COR-L47 (cell line): ENCODE results near the gene CD300E.
"Not testable (repeated sequence)": the region's sequence is repeated elsewhere in the genome, so short reads cannot be mapped to it uniquely, and the experiment has no call there.

Experiments
- DNase-seq: peaks from one replicate; lab custom pipeline; 2025; lab: John Stamatoyannopoulos, UW

CD300E gene

GRCh38 chr17:74623693-74624093 lies at the start of gene CD300E:
CD300E (minus strand) TSS chr17:74623738; CDS start chr17:74623621, 117 bp downstream.
- no peak for DNase-seq

- DNase-seq = no peak
Measured at GRCh38 chr17:74671031-74671771, 47.7 kb upstream of the CD300E start.

DNA sequence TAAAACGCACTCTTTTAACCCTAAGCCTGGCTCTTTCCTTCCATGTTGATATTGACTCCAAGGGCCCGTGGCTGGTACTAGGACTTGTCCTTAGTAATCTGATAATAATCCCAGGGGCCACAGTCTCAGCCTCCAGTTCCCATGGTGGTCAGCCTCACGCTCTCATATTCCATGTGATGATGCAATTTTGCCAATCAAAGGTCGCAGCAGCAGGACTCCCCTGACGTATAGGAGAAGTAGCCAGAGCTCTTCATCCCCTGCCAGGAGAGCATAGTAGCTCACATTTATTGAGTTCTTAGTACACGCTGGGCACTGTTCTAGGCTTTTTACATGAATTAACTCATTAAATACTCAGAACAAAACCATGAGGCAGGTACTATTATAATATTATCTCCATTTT lies 46.8 kb upstream of the CD300E start:
- no peak for DNase-seq

- no peak for DNase-seq
Measured at GRCh38 chr17:74663561-74663960, 40.0 kb upstream of the CD300E start.

DNA sequence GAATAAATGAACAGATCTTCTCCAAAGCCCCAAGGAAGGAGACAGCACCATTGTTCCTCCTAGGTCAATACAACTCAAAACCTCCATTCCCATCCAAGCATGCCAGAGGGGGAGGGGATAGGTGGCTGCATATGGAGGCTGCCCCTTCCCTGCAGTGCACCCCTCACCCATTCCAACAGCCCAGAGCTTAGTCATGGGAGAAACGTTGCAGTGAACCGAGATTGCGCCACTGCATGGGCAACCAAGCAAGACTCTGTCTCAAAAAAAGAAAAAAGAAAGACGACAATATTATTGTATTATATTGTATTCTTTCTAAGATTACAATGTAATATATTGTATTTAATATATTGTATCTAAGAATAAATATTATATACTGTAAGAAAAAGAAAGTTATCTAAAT lies 36.4 kb upstream of the CD300E start:
- DNase-seq = no peak

- no peak for DNase-seq
Measured at GRCh38 chr17:74658620-74659019, 35.1 kb upstream of the CD300E start.

GRCh38 chr17:74654742-74655141 lies 31.2 kb upstream of the CD300E start:
- DNase-seq = no peak

- no peak for DNase-seq
Measured at GRCh38 chr17:74652020-74652419, 28.5 kb upstream of the CD300E start.

- DNase-seq = no peak
Measured at GRCh38 chr17:74649909-74650308, 26.4 kb upstream of the CD300E start.

DNA sequence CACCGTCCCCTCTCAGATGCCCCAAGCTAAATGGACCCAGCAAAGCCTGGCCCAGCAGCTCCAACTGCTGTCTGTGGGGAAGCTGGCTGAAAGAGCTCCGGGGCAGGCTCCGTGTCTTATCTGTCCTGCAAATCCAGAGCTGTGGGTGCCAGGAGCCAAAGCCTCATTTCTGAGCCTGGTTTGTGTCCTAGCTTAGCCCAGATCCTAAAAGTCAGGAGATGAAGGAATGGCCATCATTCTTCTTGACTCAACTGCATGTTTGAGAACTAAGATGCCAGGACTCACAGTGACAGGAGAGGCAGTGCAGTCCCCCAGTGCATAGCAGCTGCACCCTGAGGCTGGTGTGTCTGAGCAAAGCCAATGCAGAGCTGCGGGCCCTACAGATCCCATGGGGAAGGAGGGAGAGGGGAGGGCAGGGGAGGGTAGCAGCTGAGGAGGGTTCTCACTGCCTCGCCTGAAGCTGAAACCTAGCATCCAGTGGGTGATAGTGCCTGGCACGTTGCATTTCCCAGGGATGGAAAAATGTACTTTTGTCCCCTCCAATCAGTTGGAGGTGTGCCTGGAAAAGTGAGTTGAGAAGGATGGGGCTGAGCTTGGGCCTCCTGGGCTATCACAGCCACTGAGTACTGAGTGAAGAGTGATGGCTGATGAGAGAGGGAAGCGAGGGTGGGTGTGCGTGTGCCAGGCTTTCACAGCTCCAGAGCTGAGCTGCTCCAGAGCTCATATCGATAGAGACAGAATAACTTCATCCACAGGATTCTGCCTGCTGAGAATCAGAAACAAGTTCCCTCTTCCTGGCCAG lies 24.5 kb upstream of the CD300E start:
- no peak for DNase-seq

GRCh38 chr17:74646231-74646630 lies 22.7 kb upstream of the CD300E start:
- no peak for DNase-seq

- no peak for DNase-seq
Measured at GRCh38 chr17:74645010-74645409, 21.5 kb upstream of the CD300E start.

DNA sequence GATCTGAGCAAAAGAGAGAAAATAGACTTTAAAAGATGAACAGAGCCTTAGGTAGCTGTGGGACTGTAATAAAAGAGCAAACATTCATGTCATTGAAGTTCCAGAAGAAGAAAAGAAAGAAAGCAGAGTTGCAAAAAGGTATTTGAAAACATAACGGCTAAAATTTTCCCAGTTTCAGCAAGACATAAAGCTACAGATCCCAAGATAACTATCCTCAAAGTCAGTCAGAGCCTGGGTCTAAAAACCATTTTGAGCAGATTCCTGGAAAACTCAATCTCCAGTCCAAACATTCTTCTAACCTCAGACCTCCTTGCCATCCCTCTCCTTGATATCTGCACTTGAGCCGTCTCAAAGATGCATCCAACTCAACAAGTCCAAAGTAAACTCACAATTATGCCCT lies 20.9 kb upstream of the CD300E start:
- DNase-seq = no peak

GRCh38 chr17:74643826-74644225 lies 20.3 kb upstream of the CD300E start:
- DNase-seq = no peak

DNA sequence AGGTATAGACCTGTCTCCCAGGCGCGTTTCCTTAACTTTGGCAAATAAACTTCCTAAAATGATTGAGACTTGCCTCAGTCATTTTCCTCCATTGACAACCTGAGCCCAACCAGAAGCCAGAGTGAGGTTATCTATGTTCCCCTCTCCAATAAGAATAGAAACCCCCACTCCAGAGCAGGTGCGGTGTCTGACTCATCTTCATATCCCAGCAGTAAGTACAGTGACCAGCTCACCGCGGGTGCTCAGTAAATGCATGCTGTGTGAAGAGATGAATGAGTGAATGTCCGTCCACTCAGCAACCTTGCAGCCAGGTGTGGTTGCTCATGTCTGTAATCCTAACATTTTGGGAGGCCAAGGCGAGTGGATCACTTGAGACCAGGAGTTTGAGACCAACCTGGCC lies 19.5 kb upstream of the CD300E start:
- no peak for DNase-seq

GRCh38 chr17:74642556-74642955 lies 19.0 kb upstream of the CD300E start:
- no peak for DNase-seq

- DNase-seq = no peak
Measured at GRCh38 chr17:74641958-74642298, 18.4 kb upstream of the CD300E start.

- DNase-seq = no peak
Measured at GRCh38 chr17:74641224-74641957, 17.9 kb upstream of the CD300E start.

DNA sequence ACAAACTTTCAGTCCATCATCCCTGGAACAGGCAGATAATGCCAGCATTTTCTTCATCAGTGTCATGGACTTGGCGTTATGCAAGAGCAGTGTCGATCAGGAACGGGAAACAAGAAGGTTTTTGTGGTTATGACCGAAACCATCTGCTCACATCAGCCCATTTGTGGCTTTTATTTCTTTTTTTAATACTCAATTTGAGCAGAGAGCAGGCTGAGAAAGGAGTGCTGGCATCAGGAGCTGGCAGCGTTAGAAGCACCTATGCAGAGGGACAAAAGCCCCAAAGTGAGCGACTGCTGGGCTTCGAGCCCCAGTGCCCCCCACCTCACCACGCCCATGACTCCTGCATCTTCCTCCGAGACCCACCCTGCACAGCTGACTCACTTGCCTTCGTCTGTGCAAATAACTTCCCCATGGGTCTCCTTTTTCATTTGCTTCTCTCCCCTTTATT lies 16.2 kb upstream of the CD300E start:
- no peak for DNase-seq

- no peak for DNase-seq
Measured at GRCh38 chr17:74637926-74638325, 14.4 kb upstream of the CD300E start.

- no peak for DNase-seq
Measured at GRCh38 chr17:74637265-74637664, 13.7 kb upstream of the CD300E start.

- DNase-seq = not testable (repeated sequence)
Measured at GRCh38 chr17:74636541-74637085, 13.1 kb upstream of the CD300E start.
